ENCODE measurements around the gene FAM114A1. TPM values are rescaled to one million over a fixed set of nuclear protein-coding genes. Genes with fewer than 3 reads are reported as not detected.
A peak's percentile ranks its signal among the peaks of the same experiment; 100 is the strongest.
"Not testable (repeated sequence)": the region's sequence is repeated elsewhere in the genome, so short reads cannot be mapped to it uniquely, and the experiment has no call there.

The FAM114A1 gene
- total RNA-seq, 6 experiments from 2014 or later: 55.3 to 88.9 (median 69.4) TPM

GRCh38 chr4:38987491-38987890 lies 119.9 kb downstream of the FAM114A1 start:
- no peaks in the 10 kb centered on the region for H3K9me3 ChIP-seq
- DNase-seq (no peak), ATAC-seq (no peak)
- no peak overlapping the region for H3K27ac ChIP-seq
- intact Hi-C loops (cut with DNase I): no loop called here
- no peak overlapping the region for H3K4me3 ChIP-seq
- no peaks in the 10 kb centered on the region for H3K27me3 ChIP-seq
- TF ChIP-seq CTCF (IDR thresholded peaks at IDR 0.05) (no peak), POLR2A (IDR thresholded peaks at IDR 0.05) (no peak)
- H3K36me3 ChIP-seq: no peaks in the 10 kb centered on the region
- H3K4me1 ChIP-seq: peaks cover 0 to 11% (median 0%) of the 10 kb centered on the region in 4 donors

GRCh38 chr4:38988353-38988752 lies 120.7 kb downstream of the FAM114A1 start:
- 87% methylated on average over 9 of the region's 9 CpGs for WGBS (ENCODE audit: insufficient coverage, low coverage, low lambda C conversion rate, missing lambda C conversion rate)
- DNase-seq; H3K36me3 ChIP-seq; H3K9me3 ChIP-seq; intact Hi-C loops (cut with DNase I); ATAC-seq; H3K27ac ChIP-seq; H3K4me3 ChIP-seq; H3K27me3 ChIP-seq: not testable (repeated sequence)
- H3K4me1 ChIP-seq: peaks cover 0 to 11% (median 0%) of the 10 kb centered on the region in 4 donors

GRCh38 chr4:38989487-38989886 lies 121.9 kb downstream of the FAM114A1 start:
- Histone ChIP-seq H3K9me3 (no peaks in the 10 kb centered on the region), H3K4me1 (peaks cover 0 to 11% (median 0%) of the 10 kb centered on the region in 4 donors), H3K36me3 (no peaks in the 10 kb centered on the region), H3K27ac (no peak overlapping the region), H3K4me3 (no peak overlapping the region), H3K27me3 (no peaks in the 10 kb centered on the region)
- peak in 1 of 4 donors; percentile 68 for ATAC-seq
- DNase-seq: no peak
- WGBS (ENCODE audit: insufficient coverage, low coverage, low lambda C conversion rate, missing lambda C conversion rate): 90% methylated on average over 6 of the region's 6 CpGs
- no peak for TF ChIP-seq CTCF (IDR thresholded peaks at IDR 0.05)
- no peak for TF ChIP-seq POLR2A (IDR thresholded peaks at IDR 0.05)
- intact Hi-C loops (cut with DNase I): no loop called here

GRCh38 chr4:38990241-38990640 lies 122.6 kb downstream of the FAM114A1 start:
- DNase-seq (peak; percentile 46 to 80 (median 62)), ATAC-seq (peak; percentile 85 to 92 (median 90))
- TF ChIP-seq CTCF (IDR thresholded peaks at IDR 0.05): no peak
- peak; percentile 45 for TF ChIP-seq POLR2A (IDR thresholded peaks at IDR 0.05)
- intact Hi-C loops (cut with DNase I): no loop called here
- no peaks in the 10 kb centered on the region for H3K36me3 ChIP-seq
- peaks cover 0 to 11% (median 0%) of the 10 kb centered on the region in 4 donors for H3K4me1 ChIP-seq
- peak overlapping the region; percentile 19 to 28 (median 27) for H3K27ac ChIP-seq
- no peaks in the 10 kb centered on the region for H3K9me3 ChIP-seq
- no peak overlapping the region for H3K4me3 ChIP-seq
- 24% methylated on average over 3 of the region's 5 CpGs for WGBS (ENCODE audit: insufficient coverage, low coverage, low lambda C conversion rate, missing lambda C conversion rate)
- no peaks in the 10 kb centered on the region for H3K27me3 ChIP-seq

- ATAC-seq: peak; percentile 69 to 85 (median 82)
These were observed 126.1 kb downstream of the FAM114A1 start for GRCh38 chr4:38993683-38994082.

More at GRCh38 chr4:38993683-38994082, 126.1 kb downstream of the FAM114A1 start:
- WGBS (ENCODE audit: insufficient coverage, low coverage, low lambda C conversion rate, missing lambda C conversion rate): 54% methylated on average over 3 of the region's 3 CpGs
- H3K36me3 ChIP-seq: no peaks in the 10 kb centered on the region
- no peaks in the 10 kb centered on the region for H3K27me3 ChIP-seq
- peaks cover 0 to 11% (median 0%) of the 10 kb centered on the region in 4 donors for H3K4me1 ChIP-seq
- DNase-seq: no peak
- intact Hi-C loops (cut with DNase I): no loop called here
- no peak overlapping the region for H3K4me3 ChIP-seq
- peak; percentile 34 to 76 (median 59) for TF ChIP-seq CTCF (IDR thresholded peaks at IDR 0.05)
- no peak for TF ChIP-seq POLR2A (IDR thresholded peaks at IDR 0.05)
- H3K27ac ChIP-seq: no peak overlapping the region
- H3K9me3 ChIP-seq: no peaks in the 10 kb centered on the region

Measured in right lobe of liver (tissue), 6 donors.